HepG2 (cell line): ENCODE data around the gene CYP26B1.

ENCODE experiments used
- CTCF ChIP-seq: sonication (generic); formaldehyde crosslinking; IDR thresholded peaks from 2 replicates; pipeline ENCODE4 v1.5.0; 2020; ENCODE audit warnings: mild to moderate bottlenecking, missing genetic modification reagents, moderate library complexity
- ETV6 ChIP-seq: sonication (generic); formaldehyde crosslinking; conservative IDR thresholded peaks from 2 replicates; pipeline ENCODE4 v1.4.0; 2020; ENCODE audit warnings: missing genetic modification reagents
- FOXM1 ChIP-seq: sonication (generic); formaldehyde crosslinking; IDR thresholded peaks from 2 replicates; pipeline ENCODE4 v1.5.0; 2020; ENCODE audit warnings: missing genetic modification reagents
- HOXA7 ChIP-seq: sonication (generic); formaldehyde crosslinking; IDR thresholded peaks from 2 replicates; pipeline ENCODE4 v1.8.1; 2022; ENCODE audit warnings: mild to moderate bottlenecking, missing genetic modification reagents, moderate library complexity
- PHF20 ChIP-seq: sonication (generic); formaldehyde crosslinking; IDR thresholded peaks from 2 replicates; pipeline ENCODE4 v1.5.0; 2020; ENCODE audit warnings: mild to moderate bottlenecking, missing genetic modification reagents
- POLR2A ChIP-seq, 2 experiments: IDR thresholded peaks; 2 replicates each; pipeline ENCODE4 v1.6.1; 2011; ENCODE audit warnings: low read depth in 2 of 2, low read length in 2 of 2, mild to moderate bottlenecking in 1 of 2, moderate library complexity in 1 of 2; ENCODE audit not compliant: insufficient read depth in 1 of 2
- SUZ12 ChIP-seq: fragments of 150-350 bp; IDR thresholded peaks from 2 replicates; pipeline ENCODE4 v1.6.1; 2014; ENCODE audit warnings: low read depth, low read length
- TAF1 ChIP-seq: sonication (generic); formaldehyde crosslinking; IDR thresholded peaks from 2 replicates; pipeline ENCODE4 v1.4.0; 2020; ENCODE audit warnings: missing genetic modification reagents
- UBTF ChIP-seq: sonication (generic); formaldehyde crosslinking; IDR thresholded peaks from 2 replicates; pipeline ENCODE4 v1.4.0; 2020; ENCODE audit warnings: mild to moderate bottlenecking, missing genetic modification reagents
- TF ChIP-seq, protein P1 (sequence below): sonication (generic); formaldehyde crosslinking; IDR thresholded peaks from 2 replicates; pipeline ENCODE4 v1.4.0; 2020; ENCODE audit warnings: missing genetic modification reagents, low read depth, mild to moderate bottlenecking, borderline replicate concordance
- TF ChIP-seq, protein P2 (sequence below): sonication (generic); formaldehyde crosslinking; IDR thresholded peaks from 2 replicates; pipeline ENCODE4 v1.4.0; 2020; ENCODE audit warnings: mild to moderate bottlenecking, missing genetic modification reagents

GRCh38 chr2:72085513-72085912 lies 62.1 kb downstream of the CYP26B1 start:
- no peak for TF ChIP-seq UBTF
- TF ChIP-seq HOXA7 (CRISPR knock-in tag), result no peak
- TF ChIP-seq CTCF (CRISPR knock-in tag), result no peak
- no peak for TF ChIP-seq FOXM1
- TF ChIP-seq, protein P1, sequence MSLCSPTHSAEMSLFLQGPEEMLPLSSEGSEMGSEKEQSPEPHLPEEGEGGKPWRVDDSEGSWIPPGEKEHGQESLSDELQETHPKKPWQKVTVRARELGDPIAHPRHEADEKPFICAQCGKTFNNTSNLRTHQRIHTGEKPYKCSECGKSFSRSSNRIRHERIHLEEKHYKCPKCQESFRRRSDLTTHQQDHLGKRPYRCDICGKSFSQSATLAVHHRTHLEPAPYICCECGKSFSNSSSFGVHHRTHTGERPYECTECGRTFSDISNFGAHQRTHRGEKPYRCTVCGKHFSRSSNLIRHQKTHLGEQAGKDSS, result no peak
- TF ChIP-seq SUZ12, result no peak
- TF ChIP-seq, protein P2, sequence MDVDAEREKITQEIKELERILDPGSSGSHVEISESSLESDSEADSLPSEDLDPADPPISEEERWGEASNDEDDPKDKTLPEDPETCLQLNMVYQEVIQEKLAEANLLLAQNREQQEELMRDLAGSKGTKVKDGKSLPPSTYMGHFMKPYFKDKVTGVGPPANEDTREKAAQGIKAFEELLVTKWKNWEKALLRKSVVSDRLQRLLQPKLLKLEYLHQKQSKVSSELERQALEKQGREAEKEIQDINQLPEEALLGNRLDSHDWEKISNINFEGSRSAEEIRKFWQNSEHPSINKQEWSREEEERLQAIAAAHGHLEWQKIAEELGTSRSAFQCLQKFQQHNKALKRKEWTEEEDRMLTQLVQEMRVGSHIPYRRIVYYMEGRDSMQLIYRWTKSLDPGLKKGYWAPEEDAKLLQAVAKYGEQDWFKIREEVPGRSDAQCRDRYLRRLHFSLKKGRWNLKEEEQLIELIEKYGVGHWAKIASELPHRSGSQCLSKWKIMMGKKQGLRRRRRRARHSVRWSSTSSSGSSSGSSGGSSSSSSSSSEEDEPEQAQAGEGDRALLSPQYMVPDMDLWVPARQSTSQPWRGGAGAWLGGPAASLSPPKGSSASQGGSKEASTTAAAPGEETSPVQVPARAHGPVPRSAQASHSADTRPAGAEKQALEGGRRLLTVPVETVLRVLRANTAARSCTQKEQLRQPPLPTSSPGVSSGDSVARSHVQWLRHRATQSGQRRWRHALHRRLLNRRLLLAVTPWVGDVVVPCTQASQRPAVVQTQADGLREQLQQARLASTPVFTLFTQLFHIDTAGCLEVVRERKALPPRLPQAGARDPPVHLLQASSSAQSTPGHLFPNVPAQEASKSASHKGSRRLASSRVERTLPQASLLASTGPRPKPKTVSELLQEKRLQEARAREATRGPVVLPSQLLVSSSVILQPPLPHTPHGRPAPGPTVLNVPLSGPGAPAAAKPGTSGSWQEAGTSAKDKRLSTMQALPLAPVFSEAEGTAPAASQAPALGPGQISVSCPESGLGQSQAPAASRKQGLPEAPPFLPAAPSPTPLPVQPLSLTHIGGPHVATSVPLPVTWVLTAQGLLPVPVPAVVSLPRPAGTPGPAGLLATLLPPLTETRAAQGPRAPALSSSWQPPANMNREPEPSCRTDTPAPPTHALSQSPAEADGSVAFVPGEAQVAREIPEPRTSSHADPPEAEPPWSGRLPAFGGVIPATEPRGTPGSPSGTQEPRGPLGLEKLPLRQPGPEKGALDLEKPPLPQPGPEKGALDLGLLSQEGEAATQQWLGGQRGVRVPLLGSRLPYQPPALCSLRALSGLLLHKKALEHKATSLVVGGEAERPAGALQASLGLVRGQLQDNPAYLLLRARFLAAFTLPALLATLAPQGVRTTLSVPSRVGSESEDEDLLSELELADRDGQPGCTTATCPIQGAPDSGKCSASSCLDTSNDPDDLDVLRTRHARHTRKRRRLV, result no peak
- no peak for TF ChIP-seq ETV6 (CRISPR knock-in tag)
- no peak for TF ChIP-seq TAF1 (CRISPR knock-in tag)
- TF ChIP-seq POLR2A (IDR thresholded peaks at IDR 0.05; ENCODE audit: insufficient read depth in 1 of 2, low read depth in 2 of 2, low read length in 2 of 2), result no peak
- TF ChIP-seq PHF20 (CRISPR knock-in tag), result no peak
